Right kidney (tissue), 1 donor: ENCODE data around the gene NOS3.

Source experiments
- DNase-seq: peaks from one replicate; pipeline ENCODE4 v3.0.0-alpha.2; 2016

The NOS3 gene

GRCh38 chr7:150965273-150965830 lies 25.5 kb upstream of the NOS3 start:
- no peak for DNase-seq

- DNase-seq = no peak
Measured at GRCh38 chr7:150966002-150966401, 24.8 kb upstream of the NOS3 start.

- no peak for DNase-seq
Measured at GRCh38 chr7:150967349-150967748, 23.5 kb upstream of the NOS3 start.

GRCh38 chr7:150968056-150968733 lies 22.6 kb upstream of the NOS3 start:
- DNase-seq = no peak

GRCh38 chr7:150968734-150969372 lies 22.0 kb upstream of the NOS3 start:
- no peak for DNase-seq

GRCh38 chr7:150969475-150969874 lies 21.3 kb upstream of the NOS3 start:
- DNase-seq = no peak

- no peak for DNase-seq
Measured at GRCh38 chr7:150970424-150970823, 20.4 kb upstream of the NOS3 start.

- DNase-seq = peak; percentile 74
Measured at GRCh38 chr7:150971242-150972022, 19.4 kb upstream of the NOS3 start.

GRCh38 chr7:150972023-150972468 lies 18.8 kb upstream of the NOS3 start:
- DNase-seq = no peak

GRCh38 chr7:150972741-150973140 lies 18.1 kb upstream of the NOS3 start:
- DNase-seq = no peak

- no peak for DNase-seq
Measured at GRCh38 chr7:150973571-150974451, 17.0 kb upstream of the NOS3 start.

- peak; percentile 76 for DNase-seq
Measured at GRCh38 chr7:150974468-150975391, 16.1 kb upstream of the NOS3 start.

- DNase-seq = no peak
Measured at GRCh38 chr7:150975536-150976319, 15.1 kb upstream of the NOS3 start.

GRCh38 chr7:150976529-150977381 lies 14.1 kb upstream of the NOS3 start:
- DNase-seq = no peak

- DNase-seq = no peak
Measured at GRCh38 chr7:150977382-150978125, 13.3 kb upstream of the NOS3 start.

- DNase-seq = peak; percentile 82
Measured at GRCh38 chr7:150978126-150978789, 12.6 kb upstream of the NOS3 start, which contains the start of gene KCNH2. Gene KCNH2 (minus strand): TSS chr7:150978321. CDS start chr7:150977913, 408 bp downstream.

- peak; percentile 69 for DNase-seq
Measured at GRCh38 chr7:150979713-150980390, 11.0 kb upstream of the NOS3 start.
